Stimulated activated CD4-positive, alpha-beta T cell treated with anti-CD3 and anti-CD28 coated beads, Interleukin-12 subunit alpha, Interleukin-12 subunit beta, amount 100 ng/mL, for 48 hours (primary cell): Measurements from ENCODE around the gene AKIRIN1.
"Not testable (repeated sequence)": the region's sequence is repeated elsewhere in the genome, so short reads cannot be mapped to it uniquely, and the experiment has no call there.

Source experiments
- DNase-seq, 3 donors: peaks; one replicate each; pipeline ENCODE4 v3.0.0-alpha.2; 2020; ENCODE audit warnings: low read depth in 2 of 3, low spot score in 1 of 3

The AKIRIN1 gene

GRCh38 chr1:38994196-38994595 lies 3.1 kb downstream of the AKIRIN1 start:
- DNase-seq, result no peak

GRCh38 chr1:38997034-38997900 lies 6.2 kb downstream of the AKIRIN1 start:
- no peak for DNase-seq

- no peak for DNase-seq
Observed at GRCh38 chr1:38997901-38998190, 6.8 kb downstream of the AKIRIN1 start.

- no peak for DNase-seq
Observed at GRCh38 chr1:39001516-39002421, 10.7 kb downstream of the AKIRIN1 start.

GRCh38 chr1:39003281-39003680 lies 12.2 kb downstream of the AKIRIN1 start:
- DNase-seq, result no peak

- no peak for DNase-seq
Observed at GRCh38 chr1:39003794-39004193, 12.7 kb downstream of the AKIRIN1 start.

- no peak for DNase-seq
Observed at GRCh38 chr1:39006287-39006686, 15.2 kb downstream of the AKIRIN1 start.

- no peak for DNase-seq
Observed at GRCh38 chr1:39006726-39007645, 15.9 kb downstream of the AKIRIN1 start.

- DNase-seq, result not testable (repeated sequence)
Observed at GRCh38 chr1:39014956-39015355, 23.9 kb downstream of the AKIRIN1 start.

GRCh38 chr1:39016604-39017171 lies 25.6 kb downstream of the AKIRIN1 start:
- DNase-seq, result no peak

- no peak for DNase-seq
Observed at GRCh38 chr1:39017266-39017665, 26.2 kb downstream of the AKIRIN1 start.

GRCh38 chr1:39020494-39020893 lies 29.4 kb downstream of the AKIRIN1 start:
- DNase-seq, result not testable (repeated sequence)

- DNase-seq, result no peak
Observed at GRCh38 chr1:39021426-39021825, 30.4 kb downstream of the AKIRIN1 start.

- DNase-seq, result no peak
Observed at GRCh38 chr1:39023140-39023539, 32.1 kb downstream of the AKIRIN1 start.

- peak; percentile 70 to 79 (median 74) for DNase-seq
Observed at GRCh38 chr1:39026051-39026865, 35.2 kb downstream of the AKIRIN1 start, which contains the start of gene NDUFS5. TSS of gene NDUFS5 (plus strand) at chr1:39026350. CDS start at chr1:39028725, 2,375 bp downstream.

GRCh38 chr1:39026866-39027507 lies 35.9 kb downstream of the AKIRIN1 start:
- no peak for DNase-seq

- DNase-seq, result no peak
Observed at GRCh38 chr1:39034114-39034654, 43.1 kb downstream of the AKIRIN1 start.

GRCh38 chr1:39036678-39037077 lies 45.6 kb downstream of the AKIRIN1 start:
- DNase-seq, result no peak

GRCh38 chr1:39043513-39043912 lies 52.4 kb downstream of the AKIRIN1 start:
- no peak for DNase-seq
